GM13976 (cell line): Measurements from ENCODE around the gene SNX20.

Experiments
- DNase-seq: peaks from one replicate; pipeline ENCODE4 v3.0.0; 2012; ENCODE audit warnings: low spot score
- CTCF ChIP-seq: IDR thresholded peaks from 2 replicates; pipeline ENCODE4 v1.5.1; 2012; ENCODE audit warnings: borderline replicate concordance, mild to moderate bottlenecking; ENCODE audit not compliant: insufficient read depth; ENCODE audit errors: extremely low read depth, missing control alignments, control extremely low read depth
- in situ Hi-C: fragments of 300-500 bp; cut with MboI; formaldehyde crosslinking; loops from one replicate; pipeline ENCODE4 v1.12.0; 2022; ENCODE audit warnings: low sequenced_read_pairs, mixed read lengths, inconsistent platforms; ENCODE audit not compliant: unreplicated experiment

The SNX20 gene

GRCh38 chr16:50625374-50625773 is 55.7 kb downstream of the SNX20 start:
- DNase-seq, result no peak
- in situ Hi-C loops, result no loop called here
- TF ChIP-seq CTCF, result no peak

DNA sequence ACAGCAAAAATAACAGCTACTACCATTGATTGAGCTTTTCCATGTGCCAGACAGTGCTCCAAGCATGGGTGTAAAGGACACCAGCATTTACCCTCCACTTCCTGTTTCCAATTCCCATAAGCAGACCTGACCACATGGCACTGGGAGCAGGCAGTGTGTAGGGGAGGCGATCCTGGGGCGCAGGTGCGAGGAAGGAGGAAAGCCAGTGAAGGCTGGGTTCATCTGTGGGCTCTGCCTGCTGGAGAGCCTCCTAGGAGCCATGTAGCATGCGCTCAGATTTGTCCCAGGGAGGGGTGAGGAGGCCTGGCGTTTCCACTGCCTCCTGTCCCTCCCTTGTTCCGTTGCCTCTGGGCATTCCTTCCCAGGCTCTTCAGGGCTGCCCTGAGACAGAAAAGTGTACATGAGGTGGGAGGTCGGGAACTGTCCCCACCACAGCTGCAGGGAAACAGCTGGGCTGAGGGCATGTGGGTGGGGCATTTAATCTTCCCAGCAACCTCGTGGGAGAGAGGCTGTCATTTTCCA is 56.6 kb downstream of the SNX20 start:
- no peak for TF ChIP-seq CTCF
- DNase-seq, result no peak
- in situ Hi-C loops, result no loop called here

- in situ Hi-C loops, result no loop called here
- TF ChIP-seq CTCF, result no peak
- no peak for DNase-seq
Measured at GRCh38 chr16:50622643-50623369, 58.3 kb downstream of the SNX20 start.

GRCh38 chr16:50622029-50622428 is 59.1 kb downstream of the SNX20 start:
- no peak for TF ChIP-seq CTCF
- DNase-seq, result no peak
- in situ Hi-C loops, result no loop called here
